Gastrocnemius medialis (tissue), 4 donors: ENCODE measurements around the gene PGC. TPM values are rescaled to one million over a fixed set of nuclear protein-coding genes. Genes with fewer than 3 reads are reported as not detected.

Source experiments
- ATAC-seq, 2 donors: fragments of 150-250 bp; one replicate each; pipeline ENCODE4 v1.9.1; 2016
- DNase-seq, 2 donors: peaks; one replicate each; pipeline ENCODE4 v3.0.0-alpha.2; 2019
- H3K27ac ChIP-seq, 4 donors: fragments of 200-600 bp; sonication (generic); 1 replicate in 1 of 4; 2 replicates in 3 of 4; pipeline ENCODE4 v1.5.1; 2016 to 2018; ENCODE audit warnings: mild to moderate bottlenecking in 2 of 4, moderate library complexity in 1 of 4
- H3K27me3 ChIP-seq, 3 donors: fragments of 200-600 bp; sonication (generic) in 2 of 3; 1 replicate in 1 of 3; 2 replicates in 2 of 3; pipeline versions ENCODE4 v1.5.1 to v1.6.0; 2016 to 2019; ENCODE audit warnings: mild to moderate bottlenecking in 1 of 3, moderate library complexity in 1 of 3
- H3K36me3 ChIP-seq, 2 donors: fragments of 200-600 bp; sonication (generic) in 1 of 2; one replicate each; pipeline ENCODE4 v1.5.1; 2017 to 2018
- H3K4me1 ChIP-seq, 2 donors: fragments of 200-600 bp; sonication (generic) in 1 of 2; one replicate each; pipeline ENCODE4 v1.5.1; 2016 to 2017; ENCODE audit warnings: mild to moderate bottlenecking in 2 of 2
- H3K4me3 ChIP-seq, 4 donors: fragments of 200-600 bp; sonication (generic) in 3 of 4; 1 replicate in 1 of 4; 2 replicates in 3 of 4; pipeline ENCODE4 v1.5.1; 2016 to 2019; ENCODE audit warnings: mild to moderate bottlenecking in 2 of 4
- H3K9me3 ChIP-seq, 3 donors: fragments of 200-600 bp; sonication (generic) in 2 of 3; 1 replicate in 1 of 3; 2 replicates in 2 of 3; pipeline ENCODE4 v1.5.1; 2016 to 2019
- POLR2A ChIP-seq, 2 donors: fragments of 450-650 bp; IDR thresholded peaks; one replicate each; pipeline ENCODE4 v1.6.1; 2017; ENCODE audit warnings: antibody characterized with exemption in 2 of 2, mild to moderate bottlenecking in 2 of 2, moderate library complexity in 2 of 2
- in situ Hi-C, 4 donors: fragments of 200-750 bp; cut with MboI; loops; one replicate each; pipeline versions ENCODE4 v1.15.0 to v1.8.0; 2017; ENCODE audit warnings: low sequenced_read_pairs in 4 of 4
- intact Hi-C: fragments of 100-400 bp; cut with DNase I; formaldehyde crosslinking; loops from one replicate; pipeline ENCODE4 v1.15.1; 2023; ENCODE audit warnings: low total_unique reads
- total RNA-seq, 4 donors: library from RNA; depleted of rRNA; stranded (reverse); fragments of >200 nt; gene quantifications; one replicate each; pipeline versions ENCODE4 v1.1.0 to v1.2.3, GENCODE V29; 2016
- TF ChIP-seq, protein P1 (sequence below), 5 experiments: fragments of 450-650 bp in 3 of 5; fragments of 200-600 bp in 2 of 5; sonication (generic) in 2 of 5; IDR thresholded peaks in 4 of 5; conservative IDR thresholded peaks in 1 of 5; 1 replicate in 4 of 5; 2 replicates in 1 of 5; pipeline ENCODE4 v1.5.1; 2016 to 2019; ENCODE audit warnings: antibody characterized with exemption in 5 of 5, mild to moderate bottlenecking in 3 of 5, moderate library complexity in 3 of 5

Gene PGC
- total RNA-seq, 4 donors from 2014 or later: not detected

DNA sequence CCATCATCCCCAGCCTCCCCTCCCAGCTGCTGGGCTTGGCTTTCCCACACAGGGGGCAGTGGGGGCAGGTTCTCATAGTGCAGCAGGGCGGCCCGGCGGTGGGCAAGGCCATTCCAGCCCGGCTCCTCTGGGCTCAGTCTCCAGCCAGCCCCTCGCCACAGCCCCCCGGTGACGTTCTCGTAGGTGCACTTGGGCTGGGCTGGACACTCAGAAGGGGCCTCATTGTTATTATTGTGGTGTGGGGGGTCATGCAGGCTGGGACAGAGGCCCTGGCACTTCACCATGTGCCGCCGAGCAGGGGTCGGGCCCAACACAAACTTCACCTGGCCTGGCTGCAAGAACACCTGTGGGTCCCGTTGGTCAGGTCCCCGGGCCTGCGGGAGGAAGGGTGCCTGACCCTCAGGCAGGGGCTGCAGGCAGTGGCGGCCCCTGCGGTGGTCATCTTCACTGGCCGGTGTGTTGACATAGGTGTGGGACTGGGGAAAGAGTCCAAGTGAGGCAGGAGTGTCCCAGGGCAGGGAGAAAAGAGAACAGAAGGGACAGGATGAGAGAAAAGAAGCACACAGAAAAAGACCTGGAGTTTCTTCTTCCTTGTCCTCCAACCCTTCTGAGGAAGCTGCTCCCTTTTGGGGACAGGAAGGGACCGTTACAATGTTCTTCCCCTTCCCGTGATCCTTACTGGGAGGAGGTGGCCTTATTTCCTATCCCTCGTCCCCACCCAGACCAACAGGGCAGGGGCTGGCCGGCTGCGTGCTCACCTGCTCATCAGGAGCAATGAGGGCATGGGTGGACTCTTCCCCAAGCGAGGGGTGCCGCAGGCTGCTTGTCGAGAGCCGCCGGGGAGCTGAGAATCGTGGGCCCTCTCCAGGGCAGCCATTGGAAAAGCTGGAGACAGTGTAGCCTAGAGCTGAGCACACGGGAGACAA lies 24.1 kb upstream of the PGC start:
- H3K4me1 ChIP-seq: no peaks in the 10 kb centered on the region
- no peak overlapping the region for H3K27ac ChIP-seq
- H3K27me3 ChIP-seq: no peaks in the 10 kb centered on the region
- TF ChIP-seq, protein P1, sequence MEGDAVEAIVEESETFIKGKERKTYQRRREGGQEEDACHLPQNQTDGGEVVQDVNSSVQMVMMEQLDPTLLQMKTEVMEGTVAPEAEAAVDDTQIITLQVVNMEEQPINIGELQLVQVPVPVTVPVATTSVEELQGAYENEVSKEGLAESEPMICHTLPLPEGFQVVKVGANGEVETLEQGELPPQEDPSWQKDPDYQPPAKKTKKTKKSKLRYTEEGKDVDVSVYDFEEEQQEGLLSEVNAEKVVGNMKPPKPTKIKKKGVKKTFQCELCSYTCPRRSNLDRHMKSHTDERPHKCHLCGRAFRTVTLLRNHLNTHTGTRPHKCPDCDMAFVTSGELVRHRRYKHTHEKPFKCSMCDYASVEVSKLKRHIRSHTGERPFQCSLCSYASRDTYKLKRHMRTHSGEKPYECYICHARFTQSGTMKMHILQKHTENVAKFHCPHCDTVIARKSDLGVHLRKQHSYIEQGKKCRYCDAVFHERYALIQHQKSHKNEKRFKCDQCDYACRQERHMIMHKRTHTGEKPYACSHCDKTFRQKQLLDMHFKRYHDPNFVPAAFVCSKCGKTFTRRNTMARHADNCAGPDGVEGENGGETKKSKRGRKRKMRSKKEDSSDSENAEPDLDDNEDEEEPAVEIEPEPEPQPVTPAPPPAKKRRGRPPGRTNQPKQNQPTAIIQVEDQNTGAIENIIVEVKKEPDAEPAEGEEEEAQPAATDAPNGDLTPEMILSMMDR (IDR thresholded peaks at IDR 0.05 in 4 of 5, conservative IDR thresholded peaks at IDR 0.05 in 1 of 5): no peak
- no peak for TF ChIP-seq POLR2A (IDR thresholded peaks at IDR 0.05)
- no peak overlapping the region for H3K4me3 ChIP-seq
- ATAC-seq (no peak), DNase-seq (no peak)
- intact Hi-C loops: loop anchor here (10.0 kb wide), 1 partner anchor 407 kb away; no protein-coding TSS in a partner anchor
- H3K9me3 ChIP-seq: no peaks in the 10 kb centered on the region
- H3K36me3 ChIP-seq: peaks cover 0 to 57% of the 10 kb centered on the region in 2 donors
- in situ Hi-C loops: loop anchor here in 3 of 4 donors (10.0 to 25.0 kb wide), 3 partner anchors 159 to 177 kb away; no protein-coding TSS in a partner anchor

DNA sequence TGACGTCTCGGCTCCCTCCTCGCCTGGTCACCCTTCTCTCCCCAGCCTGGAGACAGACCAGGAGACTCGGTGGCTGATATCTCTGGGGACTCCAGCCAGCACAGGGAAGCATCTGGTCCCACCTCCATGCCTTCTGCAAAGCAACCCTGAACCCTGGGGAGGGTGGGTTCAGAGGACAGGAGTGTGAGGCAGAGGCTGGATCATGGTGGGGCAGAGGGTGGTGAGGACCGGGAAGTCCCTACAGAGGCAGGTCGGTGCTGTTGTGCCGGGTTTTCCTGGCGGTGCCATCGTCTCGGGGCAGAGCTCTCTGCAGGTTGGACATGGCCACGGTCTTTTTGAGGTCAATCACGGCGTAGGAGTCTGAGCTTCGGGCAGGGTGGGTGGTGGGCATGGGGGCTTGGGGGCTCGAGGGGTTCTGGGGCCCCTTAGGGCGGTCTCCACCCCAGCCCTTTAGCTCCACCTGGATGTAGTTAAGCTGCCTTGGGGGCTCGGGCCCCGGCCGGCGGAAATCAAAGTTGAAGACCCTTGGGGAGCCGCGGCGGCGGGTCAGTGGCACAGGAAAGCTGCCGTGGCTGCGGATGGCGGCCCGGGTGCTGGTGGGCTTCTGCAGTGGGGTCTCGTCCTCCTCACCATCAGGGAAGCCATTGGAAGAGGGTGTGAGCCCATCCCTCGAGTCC lies 23.3 kb upstream of the PGC start:
- Histone ChIP-seq H3K4me3 (no peak overlapping the region), H3K36me3 (peaks cover 0 to 50% of the 10 kb centered on the region in 2 donors), H3K27me3 (no peaks in the 10 kb centered on the region), H3K9me3 (no peaks in the 10 kb centered on the region), H3K27ac (no peak overlapping the region), H3K4me1 (no peaks in the 10 kb centered on the region)
- ATAC-seq: no peak
- intact Hi-C loops: loop anchor here (10.0 kb wide), 1 partner anchor 406 kb away; no protein-coding TSS in a partner anchor
- TF ChIP-seq POLR2A (IDR thresholded peaks at IDR 0.05): no peak
- TF ChIP-seq, protein P1 (IDR thresholded peaks at IDR 0.05 in 4 of 5, conservative IDR thresholded peaks at IDR 0.05 in 1 of 5): no peak
- DNase-seq: no peak
- in situ Hi-C loops: loop anchor here in 3 of 4 donors (10.0 to 25.0 kb wide), 3 partner anchors 158 to 176 kb away; no protein-coding TSS in a partner anchor

DNA sequence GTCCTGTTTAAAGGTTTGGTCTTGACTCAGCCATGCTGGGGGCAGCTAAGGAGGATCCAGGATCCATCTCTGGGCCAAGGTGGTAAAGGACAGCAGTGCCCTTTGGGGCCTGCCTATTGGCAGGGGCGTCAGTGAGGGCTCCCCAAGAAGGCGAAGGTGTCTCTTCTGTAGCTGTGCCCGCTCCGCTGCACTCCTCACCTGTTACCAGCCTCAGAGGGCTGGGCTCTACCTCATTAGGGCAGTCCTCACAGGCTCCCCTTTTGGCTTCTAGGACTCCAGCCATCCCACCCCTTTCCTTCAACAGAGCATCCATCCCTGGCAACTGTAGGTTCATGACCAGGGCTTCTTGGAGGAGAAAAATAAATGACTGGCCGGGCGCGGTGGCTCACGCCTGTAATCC lies 22.2 kb upstream of the PGC start:
- no peaks in the 10 kb centered on the region for H3K4me1 ChIP-seq
- in situ Hi-C loops (loop anchor here in 1 of 4 donors (25.0 kb wide), 1 partner anchor 157 kb away; no protein-coding TSS in a partner anchor), intact Hi-C loops (no loop called here)
- no peak for TF ChIP-seq POLR2A (IDR thresholded peaks at IDR 0.05)
- TF ChIP-seq, protein P1 (IDR thresholded peaks at IDR 0.05 in 4 of 5, conservative IDR thresholded peaks at IDR 0.05 in 1 of 5): no peak
- ATAC-seq: no peak
- DNase-seq: no peak
- H3K36me3 ChIP-seq: peaks cover 0 to 39% of the 10 kb centered on the region in 2 donors
- no peaks in the 10 kb centered on the region for H3K27me3 ChIP-seq
- no peaks in the 10 kb centered on the region for H3K9me3 ChIP-seq
- H3K27ac ChIP-seq: no peak overlapping the region
- H3K4me3 ChIP-seq: no peak overlapping the region

DNA sequence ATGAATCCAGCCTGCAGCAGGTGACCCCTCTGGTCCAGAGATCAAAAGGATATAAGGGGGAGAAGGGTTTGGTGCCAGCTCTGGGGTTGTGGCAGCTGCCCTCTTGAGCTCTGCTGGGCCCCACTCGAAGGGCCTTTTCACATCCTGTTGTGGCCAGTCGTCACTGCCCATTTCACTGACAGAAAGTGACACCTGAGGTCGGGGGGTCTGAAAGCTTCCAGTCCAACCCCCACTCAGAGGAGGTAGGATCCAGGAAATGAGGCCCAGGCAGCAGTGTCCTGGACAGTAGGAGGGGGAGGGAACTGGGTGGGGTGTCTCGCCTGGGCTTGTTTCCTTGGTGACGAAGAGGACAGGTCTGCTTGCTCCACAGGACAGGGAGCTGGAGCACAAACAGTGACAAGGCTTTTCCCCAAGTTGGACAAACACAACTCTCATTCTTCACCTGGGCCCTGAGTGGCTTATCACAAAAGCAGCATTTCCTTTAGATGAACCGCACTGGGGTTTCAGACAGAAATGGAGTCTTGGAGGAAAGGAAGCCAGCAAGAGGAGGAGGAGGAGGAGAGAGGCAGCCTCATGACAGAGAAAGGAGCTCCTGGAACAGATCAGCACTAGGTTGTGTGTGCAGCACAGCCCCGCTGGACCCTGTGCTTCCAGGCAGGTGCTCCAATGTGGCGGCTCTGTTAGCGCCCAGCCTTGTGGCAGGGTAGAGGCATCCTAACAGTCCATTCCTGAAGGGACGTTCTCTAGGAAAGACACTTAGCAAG lies 21.5 kb upstream of the PGC start:
- ATAC-seq (no peak), DNase-seq (no peak)
- no peak overlapping the region for H3K4me3 ChIP-seq
- in situ Hi-C loops: loop anchor here in 1 of 4 donors (25.0 kb wide), 1 partner anchor 156 kb away; no protein-coding TSS in a partner anchor
- no peaks in the 10 kb centered on the region for H3K4me1 ChIP-seq
- peaks cover 0 to 32% of the 10 kb centered on the region in 2 donors for H3K36me3 ChIP-seq
- no peaks in the 10 kb centered on the region for H3K27me3 ChIP-seq
- intact Hi-C loops: no loop called here
- TF ChIP-seq, protein P1 (IDR thresholded peaks at IDR 0.05 in 4 of 5, conservative IDR thresholded peaks at IDR 0.05 in 1 of 5): no peak
- TF ChIP-seq POLR2A (IDR thresholded peaks at IDR 0.05): no peak
- no peaks in the 10 kb centered on the region for H3K9me3 ChIP-seq
- no peak overlapping the region for H3K27ac ChIP-seq
